HS-5 (cell line): ENCODE data around the gene RASGRF2.
"Not testable (repeated sequence)": the region's sequence is repeated elsewhere in the genome, so short reads cannot be mapped to it uniquely, and the experiment has no call there.

Experiments used
- DNase-seq: peaks from one replicate; pipeline ENCODE4 v3.0.0-alpha.2; 2012; ENCODE audit warnings: low read depth

Gene RASGRF2

DNA sequence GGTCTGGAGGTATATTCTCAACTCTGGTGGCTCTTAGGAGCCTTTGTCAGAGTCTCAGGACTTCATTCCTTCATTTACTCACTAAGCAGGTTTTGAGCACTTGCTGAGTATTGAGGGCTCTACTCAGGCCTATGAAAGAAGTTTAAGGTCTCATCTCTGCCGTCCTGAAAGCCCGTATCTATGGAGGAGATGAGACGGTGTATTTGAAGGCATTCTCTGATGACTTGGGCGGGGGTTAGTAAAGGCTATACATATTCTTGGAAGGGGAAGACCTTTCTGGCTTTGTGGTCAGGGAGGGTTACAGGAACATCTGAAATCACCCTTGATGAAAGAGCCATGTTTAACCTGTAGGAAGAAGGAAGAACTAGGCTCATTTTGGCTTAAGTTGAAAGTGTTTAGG, 21.9 kb downstream of the RASGRF2 start:
- DNase-seq = no peak

DNA sequence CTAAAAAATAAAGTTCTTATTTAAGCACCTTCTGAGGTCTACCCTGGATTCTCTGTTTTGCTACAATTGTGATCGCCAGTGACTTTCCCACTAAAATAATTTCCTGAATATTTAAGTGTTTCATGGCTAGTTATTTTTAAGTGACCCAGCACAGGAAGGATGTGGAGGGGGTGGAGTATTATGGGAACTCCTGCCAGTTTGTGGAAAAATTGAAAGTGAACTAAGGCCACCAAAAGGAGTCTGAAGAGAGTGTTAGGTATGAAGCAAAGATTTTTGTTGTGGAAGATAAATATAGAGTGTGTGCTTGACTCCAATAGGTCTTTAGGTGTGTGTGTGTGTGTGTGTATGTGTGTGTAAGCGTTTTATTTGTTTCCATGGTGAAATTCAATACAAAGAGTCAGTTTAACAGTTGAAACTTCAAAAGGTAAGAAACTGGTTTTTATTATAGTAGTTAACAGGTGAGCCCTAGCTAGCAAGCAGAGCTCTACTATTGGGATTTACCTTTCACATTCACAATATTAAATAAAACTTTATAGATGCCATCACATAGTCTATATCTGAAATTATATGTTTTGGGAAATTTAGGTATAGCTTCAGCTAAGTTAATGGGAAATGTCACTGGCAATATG, 25.6 kb downstream of the RASGRF2 start:
- DNase-seq = no peak

DNA sequence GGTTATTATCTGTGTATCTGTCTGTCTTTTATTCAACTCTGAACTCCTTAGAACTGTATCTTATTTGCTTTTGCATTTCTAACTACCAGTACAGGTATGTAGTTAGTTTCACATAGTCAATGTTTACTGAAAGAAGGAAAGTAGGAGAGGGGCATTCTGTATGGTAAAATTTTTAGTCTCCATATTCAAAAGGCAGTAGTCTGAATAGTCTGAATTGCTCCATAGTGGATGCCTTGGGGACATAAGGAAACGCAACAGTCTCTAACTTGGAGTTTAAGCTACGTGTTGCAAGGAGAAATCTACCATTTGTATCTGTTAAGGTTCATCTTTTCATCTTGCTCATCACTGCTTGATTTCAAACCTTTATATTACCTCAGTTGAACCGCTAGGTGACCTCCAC, 26.2 kb downstream of the RASGRF2 start:
- DNase-seq = no peak

DNA sequence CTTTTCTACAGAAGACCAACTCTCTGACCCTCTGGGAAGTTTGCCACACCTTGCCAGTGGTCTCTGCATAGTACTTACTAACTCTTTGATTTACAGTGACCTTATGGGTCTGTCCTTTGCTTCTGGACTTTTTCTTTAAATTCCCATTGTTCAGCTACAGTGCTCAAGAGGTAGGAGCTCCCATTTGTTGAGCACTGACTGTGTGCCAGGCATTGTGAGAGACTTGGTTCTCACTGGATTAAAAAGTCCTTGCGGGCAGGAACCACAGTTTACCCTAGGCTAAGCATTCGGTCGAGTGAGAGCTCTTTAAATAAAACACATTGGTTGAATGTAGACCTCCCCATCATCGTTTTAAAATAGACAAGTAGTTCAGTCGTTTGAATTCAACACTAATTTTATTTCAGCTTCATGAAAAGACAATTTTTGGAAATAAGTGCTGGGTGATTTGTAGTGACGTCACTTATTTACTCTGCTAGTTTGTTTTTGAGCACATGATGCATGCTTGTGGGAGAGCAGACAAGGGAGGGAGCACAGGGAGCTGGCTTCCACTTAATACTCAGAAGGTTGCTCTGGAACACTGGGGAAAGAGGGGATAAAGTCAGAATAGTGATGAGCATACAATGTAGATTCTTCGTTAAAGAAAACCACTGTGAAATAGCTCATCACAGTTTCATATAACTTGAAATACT, 27.1 kb downstream of the RASGRF2 start:
- DNase-seq = no peak

DNA sequence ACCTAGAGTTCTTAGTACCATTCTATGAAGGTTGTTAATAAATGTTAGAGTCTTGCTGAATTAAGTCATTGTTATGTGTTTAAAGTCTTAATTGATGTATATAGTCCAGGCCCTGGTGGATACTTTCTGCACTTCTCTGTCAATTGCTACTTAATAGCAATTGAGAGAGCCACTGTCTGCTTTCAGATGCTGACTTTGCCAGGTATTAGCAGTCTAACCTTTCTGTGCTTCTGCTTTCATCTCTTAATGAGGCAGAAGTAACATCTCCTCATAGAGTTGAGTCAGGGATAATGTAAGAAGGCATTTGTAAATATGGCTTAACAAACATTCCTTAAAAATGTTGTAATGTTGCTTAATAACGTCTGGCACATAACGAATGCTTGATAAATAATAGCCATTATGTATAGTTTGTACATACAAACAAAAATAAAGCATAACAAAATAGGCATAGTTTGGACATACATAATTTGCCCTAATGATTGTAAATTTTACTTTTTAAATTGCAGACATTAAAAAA, 28.3 kb downstream of the RASGRF2 start:
- no peak for DNase-seq

DNA sequence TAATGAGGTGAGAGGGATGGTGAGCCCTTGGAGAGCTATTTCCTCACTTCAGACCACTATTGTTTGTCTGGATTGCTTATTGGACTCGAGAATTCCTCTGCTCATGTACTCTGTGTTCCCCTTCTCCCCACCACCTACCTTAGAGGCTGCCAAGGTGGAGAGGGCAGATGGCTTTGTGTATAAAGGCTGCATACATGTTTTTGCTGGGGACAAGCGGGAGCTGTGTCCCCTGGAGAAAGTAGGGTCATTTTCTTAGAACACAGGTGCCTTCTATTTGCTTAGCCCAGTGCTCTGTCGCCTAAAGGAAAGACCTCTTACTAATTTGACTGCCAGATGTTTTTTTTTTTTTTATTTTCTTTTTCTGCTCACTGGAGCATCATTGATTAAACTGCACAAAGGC, 29.7 kb downstream of the RASGRF2 start:
- no peak for DNase-seq

DNA sequence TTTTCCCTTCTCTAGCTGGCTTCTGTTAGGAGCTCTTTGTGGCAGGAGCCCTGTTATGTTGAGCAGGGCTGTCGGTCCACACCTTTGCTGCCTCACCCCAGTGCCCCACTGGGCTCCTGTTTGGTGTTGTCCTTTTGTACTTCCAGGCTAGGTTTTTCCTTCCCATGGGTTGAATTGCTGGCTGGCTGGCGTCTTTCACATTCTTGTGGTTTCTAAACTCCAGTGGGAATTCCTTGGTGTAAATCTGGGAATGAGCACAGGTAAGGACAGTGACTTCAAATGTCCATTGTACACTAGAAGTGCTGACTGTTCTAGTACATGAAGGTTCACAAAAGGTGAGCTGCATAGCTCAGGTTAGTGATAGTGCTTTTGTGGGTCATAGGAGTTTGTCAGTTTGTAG, 30.4 kb downstream of the RASGRF2 start:
- DNase-seq = no peak

DNA sequence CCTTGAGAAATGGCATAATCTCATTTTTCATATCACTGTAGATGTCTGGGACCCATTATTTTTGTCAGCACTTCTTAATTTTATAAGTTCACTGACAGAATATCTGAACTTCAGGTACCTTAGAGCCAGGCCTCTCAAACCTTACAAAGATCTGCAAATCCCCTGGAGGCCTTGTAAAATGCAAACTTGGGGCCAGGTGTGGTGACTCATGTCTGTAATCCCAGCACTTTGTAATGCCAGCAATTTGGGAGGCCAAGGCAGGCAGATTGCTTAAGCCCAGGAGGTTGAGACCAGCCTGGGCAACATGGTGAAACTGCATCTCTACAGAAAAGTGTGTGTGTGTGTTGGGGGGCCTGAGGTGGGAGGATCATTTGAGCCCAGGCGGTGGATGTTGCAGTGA, 30.8 kb downstream of the RASGRF2 start:
- DNase-seq = no peak

DNA sequence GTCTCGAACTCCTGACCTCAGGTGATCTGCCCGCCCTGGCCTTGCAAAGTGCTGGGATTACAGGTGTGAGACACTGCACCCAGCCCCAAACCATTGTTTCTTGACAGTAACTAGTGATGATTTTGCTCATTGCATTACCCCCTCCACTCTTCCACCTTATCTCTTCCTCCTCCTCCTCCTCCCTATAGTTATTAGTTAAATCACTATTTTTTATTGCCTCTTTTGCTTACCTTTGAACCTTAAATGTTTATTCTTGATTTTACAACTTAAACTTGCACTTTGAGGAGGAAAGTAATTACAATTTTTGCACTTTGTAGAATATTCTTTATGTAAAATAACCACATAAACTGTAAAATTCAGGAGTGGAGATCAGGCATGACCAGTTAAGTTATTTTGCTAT, 35.7 kb downstream of the RASGRF2 start:
- DNase-seq = no peak

DNA sequence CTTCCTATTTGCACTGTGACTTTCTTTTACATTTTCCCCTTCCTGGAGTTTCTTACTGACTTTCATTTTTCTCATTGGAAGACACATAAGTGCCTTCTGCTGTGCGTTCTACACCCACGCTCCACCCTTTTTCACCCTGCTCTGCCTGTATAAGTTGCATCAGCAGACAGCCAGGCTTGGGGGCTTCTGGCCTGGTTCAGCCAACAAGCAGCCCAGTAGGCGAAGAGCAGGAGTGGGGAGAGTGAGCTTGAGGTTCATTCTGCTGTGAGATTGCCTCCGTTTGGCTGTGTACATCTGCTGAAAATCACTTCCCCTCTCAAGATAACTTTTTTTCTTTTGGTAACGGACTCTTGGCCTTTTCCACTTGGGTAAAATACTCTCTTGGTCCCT, 38.4 kb downstream of the RASGRF2 start:
- DNase-seq = no peak

DNA sequence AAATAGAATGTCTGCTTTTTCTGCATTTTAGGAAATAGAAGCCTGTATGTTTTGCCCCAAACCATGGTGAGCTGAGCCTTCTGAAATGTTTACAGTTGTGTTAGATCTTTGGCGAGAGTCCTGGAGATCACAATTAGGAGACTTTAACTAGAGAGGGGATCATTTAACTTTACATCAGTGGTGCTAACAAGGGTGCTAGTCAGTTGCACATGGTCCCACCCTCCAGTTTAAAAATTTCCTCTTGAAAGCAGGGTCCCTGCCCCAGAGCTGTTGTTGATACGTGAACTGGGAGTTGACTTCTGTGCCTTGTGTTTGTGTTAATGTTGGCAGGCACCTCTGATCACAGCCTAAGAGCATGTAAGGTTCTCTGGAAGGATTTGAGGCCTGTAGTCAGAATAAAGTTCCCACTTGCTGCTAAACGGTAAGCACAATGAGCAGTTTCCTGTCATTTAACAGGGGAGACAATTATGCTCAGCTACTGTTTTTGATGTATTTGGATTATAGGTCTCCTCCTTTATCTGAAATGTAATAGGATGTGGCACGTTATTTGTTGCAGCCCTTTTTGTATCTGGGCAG, 43.7 kb downstream of the RASGRF2 start:
- no peak for DNase-seq

DNA sequence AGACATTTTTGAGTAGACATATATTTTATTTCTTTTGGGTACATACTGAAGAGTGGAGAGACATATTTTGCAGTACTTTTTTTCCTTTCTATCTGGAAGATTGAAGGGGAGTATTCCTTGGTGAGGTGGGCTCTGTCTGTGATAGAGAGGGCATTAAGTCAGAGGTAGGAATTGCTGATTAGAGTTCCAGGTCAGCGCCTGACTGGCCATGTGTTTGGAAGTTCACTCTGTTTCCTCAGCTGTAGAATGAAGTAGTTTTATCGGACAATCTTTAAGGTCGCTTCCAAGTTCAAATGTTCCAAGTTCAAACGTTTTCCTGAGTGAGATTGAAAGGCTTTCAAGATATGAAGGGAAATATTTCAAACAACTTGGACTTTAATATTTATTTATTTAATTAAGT, 45.5 kb downstream of the RASGRF2 start:
- no peak for DNase-seq

DNA sequence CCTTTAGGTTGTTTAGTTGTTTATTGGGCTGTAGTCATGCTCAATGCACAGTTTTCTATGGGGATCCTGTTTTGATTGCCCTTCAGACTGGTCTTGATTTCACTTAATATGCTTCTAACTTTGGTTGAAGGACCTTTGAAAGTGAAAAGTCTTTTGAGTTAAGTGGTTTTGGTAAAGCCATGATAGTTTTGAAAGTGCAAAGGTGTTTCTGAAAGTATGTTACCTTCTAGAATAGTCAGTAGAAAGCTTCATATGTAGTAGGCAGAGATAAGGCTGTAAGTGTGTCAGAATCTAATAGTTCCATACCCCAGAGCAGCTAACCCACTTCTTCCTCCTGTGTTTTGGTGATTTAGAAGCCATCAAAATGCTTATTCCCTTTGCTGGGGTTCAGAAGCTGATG, 46.1 kb downstream of the RASGRF2 start:
- no peak for DNase-seq

DNA sequence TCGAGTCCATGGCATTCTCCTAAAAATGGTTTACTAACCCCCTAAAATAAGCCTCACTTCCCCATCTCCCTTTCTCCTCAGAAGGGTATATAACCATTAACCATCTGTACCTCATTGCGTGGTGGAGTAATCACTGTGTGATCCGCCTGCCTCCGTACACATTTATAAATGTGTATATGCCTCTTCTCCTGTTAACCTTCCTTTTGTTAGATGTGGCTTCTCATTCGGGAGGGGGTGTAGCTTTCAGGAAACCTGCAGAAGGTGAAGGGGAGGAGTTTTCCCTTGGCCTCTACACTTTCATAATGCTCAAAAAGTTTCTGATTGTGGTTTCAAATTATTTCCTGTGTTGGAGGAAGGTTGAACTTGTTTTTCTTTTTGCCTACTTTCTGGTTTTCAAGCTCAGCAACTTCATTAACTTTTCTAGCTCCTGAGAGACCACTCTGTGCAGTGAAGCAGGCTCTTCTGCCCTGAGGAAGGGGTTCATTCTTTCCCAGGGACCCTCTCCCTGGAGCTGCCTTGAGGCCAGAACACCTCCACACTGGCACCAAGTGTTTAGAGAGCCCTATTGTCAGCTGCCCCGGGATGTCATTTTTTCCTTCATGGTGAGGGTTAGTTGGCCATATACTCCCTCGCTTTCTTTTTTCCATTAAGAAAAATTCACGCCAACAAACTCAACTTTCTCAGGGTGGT, 46.9 kb downstream of the RASGRF2 start:
- DNase-seq = no peak

DNA sequence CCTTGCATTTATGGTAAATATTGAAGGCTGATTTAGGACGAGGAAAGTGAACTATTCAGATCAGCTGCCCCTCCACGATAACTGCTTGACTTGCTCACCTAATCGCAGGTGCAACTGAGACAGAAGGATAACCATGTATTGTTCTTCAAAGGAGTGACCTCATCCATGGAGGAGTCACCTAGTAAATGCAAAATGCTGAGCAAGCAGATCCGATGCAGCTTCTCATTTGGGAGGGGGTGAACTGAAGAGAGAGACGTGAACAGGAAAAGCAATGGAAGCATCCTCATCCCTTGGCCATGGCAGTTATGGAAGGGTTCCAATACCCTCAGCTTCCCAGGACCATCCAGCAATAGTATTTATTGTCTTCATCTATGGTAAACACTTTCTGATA, 47.5 kb downstream of the RASGRF2 start:
- DNase-seq = no peak

DNA sequence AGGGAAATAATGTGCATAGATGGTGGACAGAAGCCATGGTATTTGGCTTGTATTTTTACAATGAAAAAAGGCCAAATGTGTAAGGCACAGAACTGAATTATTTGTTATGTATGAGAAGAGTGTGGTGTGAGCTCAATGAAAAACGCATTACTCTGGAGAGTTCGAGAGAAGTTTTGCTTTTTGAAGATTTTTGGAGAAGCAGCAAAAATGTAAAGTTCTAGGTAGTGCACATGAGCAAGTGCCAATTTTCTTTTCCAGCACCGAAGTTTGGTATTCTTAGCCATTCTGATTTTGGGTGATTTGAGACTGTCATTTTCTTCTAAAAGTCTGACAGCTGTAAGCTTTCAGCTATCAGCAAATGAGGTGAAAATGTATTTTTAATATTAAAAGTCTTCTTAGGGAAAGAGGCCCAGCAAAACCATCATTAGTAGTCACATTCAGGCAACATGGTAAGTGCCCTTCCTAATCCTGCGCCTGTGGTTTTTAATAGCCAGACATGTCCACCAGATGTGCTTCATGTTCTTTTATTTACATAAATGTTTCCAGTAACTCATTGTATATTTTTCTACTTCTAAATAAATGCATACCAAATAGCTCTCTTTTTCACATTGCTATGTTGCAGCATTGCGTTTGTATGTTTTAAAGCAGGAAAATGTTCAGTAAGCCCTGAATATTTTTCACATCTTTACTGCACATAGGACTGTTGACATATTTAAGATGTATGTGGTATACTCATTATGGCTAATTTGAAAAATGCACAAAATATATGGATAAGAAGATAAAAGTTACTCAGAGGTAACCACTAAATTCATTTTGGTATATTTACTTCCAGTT, 50.4 kb downstream of the RASGRF2 start:
- no peak for DNase-seq

DNA sequence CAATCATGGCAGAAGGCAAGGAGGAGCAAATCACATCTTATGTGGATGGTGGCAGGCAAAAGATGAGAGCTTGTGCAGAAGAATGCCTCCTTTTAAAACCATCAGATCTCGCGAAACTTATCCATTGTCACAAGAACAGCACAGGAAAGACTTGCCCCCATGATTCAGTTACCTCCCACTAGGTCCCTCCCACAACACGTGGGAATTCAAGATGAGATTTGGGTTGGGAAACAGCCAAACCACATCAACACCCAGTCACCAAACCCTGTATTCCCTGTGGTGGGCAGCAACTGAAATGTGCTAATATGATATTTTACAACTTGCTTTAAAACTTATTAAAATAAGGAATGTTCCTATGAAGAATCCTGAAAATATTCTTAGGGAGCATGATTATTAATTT, 54.2 kb downstream of the RASGRF2 start:
- no peak for DNase-seq

DNA sequence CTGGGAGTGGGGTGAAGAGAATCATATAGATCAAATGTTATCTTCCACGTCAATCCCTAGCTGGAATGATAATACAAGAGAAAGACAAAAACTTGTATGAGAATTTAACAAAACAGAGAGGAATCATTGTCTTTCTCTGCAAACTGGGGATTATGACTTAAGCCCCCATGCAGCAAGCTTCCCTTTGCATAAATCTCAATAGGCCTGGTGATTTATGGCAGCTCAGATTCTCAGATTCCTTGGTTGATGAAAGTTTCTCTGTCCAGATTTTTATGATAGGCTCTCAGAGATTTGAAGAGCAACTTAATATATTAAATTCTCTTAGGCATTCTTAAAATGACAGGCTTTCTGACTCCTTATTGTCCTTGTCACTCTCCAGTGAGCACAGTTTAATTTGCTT, 56.0 kb downstream of the RASGRF2 start:
- DNase-seq = no peak

DNA sequence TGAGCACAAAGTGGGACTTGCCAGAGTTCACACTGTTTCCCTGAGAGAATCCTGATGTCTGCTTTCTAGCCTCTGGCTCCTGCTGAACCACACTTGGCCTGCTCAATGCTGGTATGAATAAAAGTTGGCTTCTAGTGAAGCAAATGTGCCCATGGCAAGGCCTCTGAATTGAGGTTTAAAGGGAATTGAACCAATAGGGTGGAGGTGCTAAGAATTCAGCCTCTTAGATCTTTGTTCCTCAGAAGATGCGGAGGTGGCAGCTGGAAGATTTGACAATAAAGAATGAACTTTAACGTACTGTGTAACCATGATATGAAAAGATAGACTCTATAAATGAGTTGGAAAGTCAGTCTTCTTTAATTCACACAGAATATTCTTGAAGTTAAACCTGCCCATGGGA, 57.2 kb downstream of the RASGRF2 start:
- no peak for DNase-seq

DNA sequence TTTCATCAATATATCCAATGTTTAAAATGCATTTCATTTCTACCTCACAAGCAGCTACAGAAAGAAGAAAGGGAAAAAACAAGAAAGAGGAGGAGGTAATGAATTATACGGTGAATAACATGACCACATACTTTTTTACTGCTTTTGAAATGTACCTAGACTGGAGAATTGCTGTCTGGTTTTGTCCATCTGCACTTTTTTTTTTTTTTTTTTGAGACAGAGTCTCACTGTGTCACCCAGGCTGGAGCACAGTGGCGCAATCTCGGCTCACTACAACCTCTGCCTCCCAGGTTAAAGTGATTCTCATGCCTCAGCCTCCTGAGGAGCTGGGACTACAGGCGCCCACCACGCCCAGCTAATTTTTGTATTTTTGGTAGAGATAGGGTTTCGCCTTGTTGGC, 58.4 kb downstream of the RASGRF2 start:
- not testable (repeated sequence) for DNase-seq

DNA sequence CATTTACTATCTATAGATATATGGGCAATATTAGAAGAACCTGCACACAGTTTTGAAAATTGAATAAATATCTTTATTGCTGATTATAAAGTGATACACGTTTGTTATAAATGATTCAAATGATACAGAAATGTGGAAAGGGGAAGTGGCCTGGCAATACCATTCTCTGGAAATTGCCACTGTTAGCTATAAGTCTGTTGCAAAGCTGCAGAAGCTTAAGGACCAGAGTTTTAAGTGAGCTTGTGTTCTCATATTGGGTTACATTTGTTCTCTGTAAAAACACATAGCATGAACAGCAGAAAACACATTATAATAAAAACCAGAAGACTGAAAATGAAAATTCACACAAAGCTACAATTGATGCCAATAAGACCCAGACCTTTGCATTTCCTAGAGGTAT, 59.6 kb downstream of the RASGRF2 start:
- no peak for DNase-seq

DNA sequence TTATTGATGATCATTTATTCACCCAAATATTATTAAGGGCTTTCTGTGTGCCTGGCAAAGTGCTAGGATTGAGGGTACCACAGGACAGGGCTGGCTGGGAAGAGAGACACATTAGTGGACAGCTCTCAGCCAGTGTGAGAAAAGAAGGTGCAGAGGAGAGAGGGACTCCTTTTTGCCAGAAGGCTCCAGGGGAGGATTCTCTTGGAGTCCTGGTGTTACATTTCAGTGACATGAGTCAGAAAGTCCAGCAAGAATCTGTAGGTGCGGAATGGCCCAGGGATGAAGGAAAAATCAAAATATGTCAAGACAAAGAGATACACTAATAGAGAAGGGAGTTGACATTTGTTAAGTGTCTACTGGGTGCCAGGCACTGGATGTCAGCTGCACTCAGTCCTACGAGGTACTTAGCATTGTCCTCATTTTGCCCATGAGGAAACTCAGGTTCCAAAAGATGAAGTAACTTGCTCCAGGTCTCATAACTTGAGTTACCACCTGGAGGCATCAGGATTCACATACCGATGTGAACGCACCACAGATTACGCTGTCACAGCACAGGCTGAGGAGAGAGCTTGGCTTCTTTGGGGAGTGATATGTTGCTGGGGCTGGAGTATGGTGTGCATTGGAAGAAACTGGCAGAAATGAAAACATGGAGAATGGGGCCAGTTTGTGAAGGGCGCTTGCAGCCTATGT, 60.5 kb downstream of the RASGRF2 start:
- DNase-seq = no peak
